HK-2 (cell line): Measurements from ENCODE around the gene NTM.

Experiments
- DNase-seq: peaks from one replicate; pipeline ENCODE4 v3.0.0-alpha.2; 2018; ENCODE audit not compliant: unreplicated experiment

Gene NTM

DNA sequence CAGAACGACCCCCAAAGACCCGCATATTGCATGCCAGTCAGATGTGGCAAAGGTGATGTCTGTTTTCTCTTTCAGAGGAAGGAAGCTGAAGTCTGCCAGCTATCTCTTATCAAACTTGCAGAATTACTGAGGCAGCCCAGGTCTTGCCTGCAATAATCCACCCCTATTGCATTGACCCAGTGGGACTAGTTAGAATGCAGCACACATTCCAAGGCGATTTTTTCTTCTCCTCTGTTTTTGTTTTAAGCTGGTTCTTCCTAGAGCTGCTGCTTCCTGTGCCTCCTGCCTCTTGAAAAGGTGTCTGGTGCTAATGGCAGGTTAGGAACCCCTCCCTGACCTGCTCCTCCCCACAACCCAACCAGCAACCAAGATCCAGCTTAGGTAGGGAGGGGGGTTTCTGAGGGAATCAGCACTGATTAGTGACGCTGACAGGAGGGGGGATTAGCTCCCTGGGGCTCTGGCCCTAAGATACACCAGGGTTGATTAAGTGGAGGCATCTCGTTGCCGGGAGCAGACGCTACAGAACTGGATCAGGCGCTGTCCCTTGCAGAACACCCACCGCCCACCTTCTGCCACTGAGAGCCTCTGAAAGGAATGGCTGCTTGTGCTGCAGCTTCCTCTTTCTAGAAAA is 2.8 kb downstream of the NTM start:
- DNase-seq = no peak

DNA sequence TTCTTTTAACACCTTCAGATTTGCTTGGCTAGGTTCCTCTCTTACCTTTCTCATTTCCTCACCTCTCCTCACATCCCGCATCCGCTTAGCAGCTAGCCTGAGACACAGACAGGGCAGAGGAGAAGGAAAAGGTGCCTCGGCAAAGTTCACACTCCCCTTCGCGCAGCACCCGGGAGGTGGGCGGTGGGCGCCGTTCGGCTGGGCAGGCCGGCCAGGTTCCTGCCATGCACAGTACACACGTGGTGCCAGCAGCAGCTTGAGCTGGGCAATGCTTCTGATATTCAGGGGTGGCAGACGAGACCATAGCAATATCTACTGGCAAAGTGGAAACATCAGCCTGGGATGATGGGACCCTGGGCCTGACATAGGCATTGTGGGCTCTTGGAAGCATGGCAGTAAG is 3.3 kb downstream of the NTM start:
- DNase-seq = no peak

DNA sequence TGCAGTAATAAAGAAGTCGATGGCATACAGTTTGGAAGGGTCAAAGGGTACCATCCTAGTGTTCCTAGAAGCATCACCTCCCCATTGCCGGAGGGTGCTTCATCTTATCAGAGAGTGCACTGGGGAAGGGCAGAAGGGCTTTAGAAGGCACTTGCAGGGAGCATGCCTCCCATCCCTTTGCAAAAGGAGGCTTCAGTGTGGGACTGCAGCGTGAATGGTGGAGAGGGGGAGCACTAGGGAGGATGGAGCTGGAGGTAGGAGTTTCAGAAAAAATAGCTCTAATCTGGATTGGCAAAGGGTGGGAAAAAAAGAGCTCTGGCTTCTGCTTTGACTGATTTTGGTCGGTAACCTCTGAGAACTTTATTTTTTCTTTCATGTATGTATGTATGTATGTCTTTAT is 5.0 kb downstream of the NTM start:
- DNase-seq = no peak

DNA sequence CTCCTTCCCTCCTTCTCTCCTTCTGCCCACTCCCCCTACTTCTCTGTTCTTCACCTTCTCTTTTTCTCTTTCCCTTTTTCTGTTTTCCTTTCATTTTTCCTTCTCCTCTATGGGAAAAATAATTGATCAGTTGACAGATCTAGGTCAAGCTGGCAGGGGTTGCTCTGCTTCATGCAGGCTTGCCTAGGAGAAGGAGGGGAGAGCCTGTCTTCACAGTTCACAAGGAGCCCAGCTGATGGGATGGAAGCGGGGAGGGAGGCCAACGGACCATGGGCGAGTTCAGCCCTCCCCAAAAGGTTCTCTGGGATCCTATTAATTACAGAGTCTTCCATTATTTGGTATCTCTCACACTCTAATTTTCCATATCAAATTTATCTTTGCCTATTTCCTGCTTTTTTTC is 5.5 kb downstream of the NTM start:
- DNase-seq = no peak

DNA sequence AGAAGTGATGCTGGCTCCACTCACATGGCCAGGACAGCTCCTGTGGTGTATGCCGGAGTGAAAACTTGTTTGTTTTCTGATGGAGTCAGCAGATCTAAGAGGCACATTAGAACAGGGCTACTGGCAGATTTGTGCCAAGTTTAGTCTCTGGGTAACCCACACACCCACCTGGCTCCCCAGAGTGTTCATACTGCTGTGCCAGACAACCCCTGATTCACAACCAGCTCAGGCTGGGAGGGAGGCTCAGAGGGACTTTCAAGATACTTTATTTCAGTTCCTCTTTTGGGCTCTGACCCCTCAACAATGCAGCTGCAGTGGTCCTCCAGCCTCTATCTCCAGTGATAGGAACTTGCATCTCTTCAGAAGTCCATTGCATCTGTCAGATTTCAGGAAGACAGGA is 8.5 kb downstream of the NTM start:
- DNase-seq = no peak

DNA sequence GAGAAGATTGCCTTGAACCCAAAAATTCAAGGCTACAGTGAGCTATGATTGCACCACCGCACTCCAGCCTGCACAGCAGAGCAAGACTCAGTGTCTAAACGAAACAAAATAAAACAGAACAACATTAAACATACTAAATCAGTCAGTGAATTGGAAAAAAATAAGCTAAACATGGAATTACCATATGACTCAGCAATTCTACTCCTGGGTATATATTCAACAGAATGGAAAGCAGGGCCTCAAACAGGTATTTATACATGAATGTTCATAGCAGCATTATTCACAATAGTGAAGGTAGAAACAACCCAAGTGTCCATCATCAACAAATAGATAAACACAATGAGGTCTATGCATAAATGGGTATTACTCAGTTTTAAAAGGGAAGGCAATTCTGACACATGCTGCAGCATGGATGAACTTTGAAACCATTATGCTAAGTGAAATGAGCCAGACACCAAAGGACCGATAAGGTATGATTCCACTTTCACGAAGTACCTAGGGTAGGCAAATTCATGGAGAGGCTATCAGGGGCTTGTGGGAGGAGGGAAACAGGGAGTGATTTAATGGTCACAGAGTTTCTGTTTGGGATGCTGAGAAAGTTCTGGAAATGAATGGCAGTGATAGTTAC is 15.5 kb downstream of the NTM start:
- DNase-seq = no peak

DNA sequence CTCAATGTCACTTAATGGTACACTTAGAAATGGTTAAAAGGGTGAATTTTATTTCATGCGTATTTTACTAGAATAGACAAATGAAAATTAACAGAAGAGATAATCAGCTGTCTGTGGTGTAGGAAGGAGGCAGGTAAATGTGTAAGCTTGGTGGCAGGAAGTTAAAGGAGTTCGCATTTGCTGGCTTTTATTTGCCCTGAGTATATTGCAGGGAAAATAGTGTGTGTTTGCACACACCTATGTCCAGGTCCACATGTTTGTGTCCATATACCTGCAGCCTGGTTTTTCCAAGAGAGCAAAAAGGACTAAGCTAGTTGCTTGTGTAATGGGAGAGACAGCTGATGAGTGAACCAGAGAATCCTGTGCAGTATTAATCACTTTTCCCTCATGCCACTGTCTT is 16.0 kb downstream of the NTM start:
- no peak for DNase-seq

DNA sequence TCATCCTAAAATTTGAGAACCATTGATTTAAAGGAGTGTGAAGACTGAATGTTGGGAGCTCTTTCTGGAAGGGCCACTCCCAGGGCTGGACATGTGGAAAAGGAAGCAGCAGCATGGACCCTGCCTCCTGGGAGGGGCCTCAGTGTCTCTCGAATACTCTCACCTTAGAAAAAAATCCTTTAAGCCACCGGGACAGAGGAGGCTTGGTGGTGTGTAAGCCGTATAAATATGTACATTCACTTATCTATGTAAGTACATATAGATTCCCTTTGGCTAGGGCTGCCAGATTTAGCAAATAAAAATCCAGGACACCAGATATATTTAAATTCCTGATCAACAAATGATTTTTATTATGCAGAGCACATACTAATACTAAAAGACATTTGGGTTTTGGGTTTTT is 17.6 kb downstream of the NTM start:
- DNase-seq = no peak

DNA sequence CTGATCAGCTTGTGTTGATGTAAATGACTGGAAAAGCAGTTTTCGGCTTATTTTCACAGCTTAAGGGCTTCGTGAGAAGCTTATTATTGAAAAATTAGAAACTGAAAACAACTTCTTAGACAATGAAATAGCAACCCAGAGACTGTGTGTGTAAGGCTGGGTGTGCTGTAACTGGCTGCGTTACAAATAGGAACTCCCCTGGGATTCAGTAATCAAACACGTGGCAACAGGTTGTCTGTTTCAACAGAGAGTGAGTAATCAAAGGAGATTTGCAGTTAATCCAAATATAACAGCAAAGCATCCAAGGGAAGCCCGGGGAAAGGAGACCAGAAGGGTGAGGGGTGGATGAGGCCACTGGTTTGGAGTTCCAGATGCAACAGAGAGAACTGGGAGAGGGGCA is 19.2 kb downstream of the NTM start:
- DNase-seq = no peak

DNA sequence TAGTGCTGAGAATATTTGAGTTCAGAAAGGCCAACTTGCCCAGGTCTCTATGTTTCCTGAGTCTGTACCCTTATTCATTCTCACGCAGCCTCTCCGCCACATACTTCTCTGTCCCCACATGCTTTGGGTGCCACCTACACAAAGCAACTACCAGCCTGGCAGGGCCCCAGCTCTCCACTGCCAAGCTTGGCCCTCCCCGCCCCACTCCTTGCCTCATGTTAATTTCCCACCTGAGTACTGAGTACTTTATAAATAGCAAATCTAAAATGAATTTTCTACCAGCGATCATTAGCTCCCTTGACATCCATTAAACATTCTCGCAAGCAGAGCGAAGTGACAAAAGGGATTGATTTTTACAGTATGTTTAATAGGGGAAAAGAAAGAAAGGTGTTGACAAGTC is 20.8 kb downstream of the NTM start:
- no peak for DNase-seq

DNA sequence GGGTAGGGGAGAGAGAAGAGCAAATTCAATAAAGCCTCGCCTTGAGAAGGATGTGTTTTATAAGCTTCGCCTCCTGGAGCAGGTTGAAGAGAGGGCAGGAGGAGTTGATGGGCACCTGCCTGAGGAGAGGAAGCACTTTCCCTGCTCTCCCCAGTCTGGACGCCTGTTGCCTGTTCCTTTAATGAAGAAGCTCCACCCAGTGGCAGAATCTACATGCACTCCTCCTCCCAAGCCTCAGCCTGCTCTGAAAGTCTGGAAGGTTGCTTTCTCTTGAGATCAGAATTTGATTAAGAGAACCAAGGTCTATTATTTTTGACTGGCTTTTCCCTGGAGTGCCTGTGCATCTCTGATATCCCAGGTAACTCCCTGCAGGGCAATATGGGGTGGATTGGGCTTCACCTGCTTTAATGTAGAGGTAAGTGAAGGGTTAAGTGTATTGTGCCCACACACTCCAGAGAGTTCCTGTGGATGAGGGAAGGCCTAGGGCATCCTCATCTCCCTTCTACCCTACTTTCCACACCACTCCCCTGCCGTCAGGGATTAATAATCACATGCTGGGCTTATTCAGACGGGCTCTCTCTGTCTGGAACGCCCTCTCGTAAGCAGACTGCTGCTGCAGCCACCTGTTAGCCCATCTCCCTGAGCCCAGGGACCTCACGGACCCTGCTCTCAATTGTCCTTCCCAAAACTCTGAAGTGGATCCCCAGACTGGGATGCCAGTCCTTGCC is 22.3 kb downstream of the NTM start:
- no peak for DNase-seq

DNA sequence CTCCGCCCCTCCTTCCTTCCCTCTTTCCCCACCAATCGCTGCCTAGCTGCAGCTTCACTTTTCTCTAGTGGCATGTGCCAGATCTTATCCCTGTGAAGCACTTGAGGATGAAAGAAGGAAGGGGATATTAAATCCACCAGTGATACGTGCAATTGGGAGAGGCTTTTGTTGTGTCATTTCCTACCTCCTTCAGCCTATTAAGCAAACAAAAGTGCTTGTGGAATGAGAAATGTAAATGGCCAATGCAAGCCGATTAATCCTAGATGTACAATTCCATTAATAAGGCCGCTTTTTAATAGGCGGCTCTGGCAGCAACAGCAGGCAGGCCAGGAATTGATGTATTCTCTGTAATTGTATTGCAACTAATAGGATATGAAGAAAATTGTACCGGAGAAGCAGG is 23.3 kb downstream of the NTM start:
- no peak for DNase-seq

DNA sequence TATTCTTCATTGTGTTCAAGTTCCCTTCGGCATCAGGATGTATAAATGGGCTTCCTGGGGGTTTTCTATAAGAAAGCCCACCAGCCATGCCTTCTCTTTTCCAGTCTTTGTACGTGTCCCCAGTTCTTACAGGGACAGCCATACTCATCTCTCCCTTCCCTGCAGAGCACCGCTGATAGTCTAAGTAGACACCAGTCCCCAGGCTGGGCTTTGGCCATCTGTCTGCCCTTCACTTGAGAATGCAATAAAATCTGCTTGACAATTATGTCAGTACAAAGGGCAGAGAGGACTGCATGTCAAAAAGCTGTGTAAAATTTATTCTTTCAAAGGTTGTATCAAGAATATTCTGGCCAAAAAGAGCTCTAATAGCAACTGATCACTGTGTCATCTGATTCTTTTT is 27.3 kb downstream of the NTM start:
- no peak for DNase-seq

DNA sequence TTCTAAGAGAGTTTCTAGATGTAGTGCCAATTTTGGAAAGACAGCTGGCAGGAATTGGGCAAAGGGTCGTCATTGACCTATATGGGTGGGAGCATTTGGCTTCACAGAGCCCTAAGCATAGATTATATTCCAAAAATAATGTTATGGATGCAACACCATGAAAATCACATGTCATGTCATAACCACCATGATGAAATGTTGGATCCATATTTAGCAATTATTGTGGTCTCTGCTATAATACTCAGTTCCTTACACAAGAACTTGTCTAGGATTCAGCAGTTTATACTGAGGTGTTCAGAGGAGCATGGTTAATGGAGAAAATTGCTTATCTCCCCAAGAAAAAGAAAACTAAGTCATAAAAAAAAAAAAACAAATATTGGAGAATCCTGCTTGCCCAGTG is 31.6 kb downstream of the NTM start:
- DNase-seq = no peak

DNA sequence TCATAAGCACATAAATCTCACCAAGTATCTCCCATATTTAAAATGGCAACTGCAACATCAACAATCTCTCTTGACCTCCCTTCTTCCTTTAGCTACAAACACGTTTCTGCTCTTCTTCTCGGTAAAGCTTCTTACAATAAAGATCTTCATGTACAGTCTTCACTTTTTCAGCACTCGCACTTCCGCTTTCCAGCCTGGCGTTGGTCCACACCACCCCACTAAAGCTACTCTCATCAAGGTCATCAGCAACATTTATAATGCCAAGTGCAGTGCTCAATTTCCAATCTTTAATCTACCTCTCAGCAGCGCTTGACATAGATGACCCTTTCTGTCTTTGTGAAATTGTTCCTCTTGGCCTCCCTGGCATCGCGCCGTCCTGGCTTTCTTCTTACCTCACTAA is 33.6 kb downstream of the NTM start:
- DNase-seq = no peak

DNA sequence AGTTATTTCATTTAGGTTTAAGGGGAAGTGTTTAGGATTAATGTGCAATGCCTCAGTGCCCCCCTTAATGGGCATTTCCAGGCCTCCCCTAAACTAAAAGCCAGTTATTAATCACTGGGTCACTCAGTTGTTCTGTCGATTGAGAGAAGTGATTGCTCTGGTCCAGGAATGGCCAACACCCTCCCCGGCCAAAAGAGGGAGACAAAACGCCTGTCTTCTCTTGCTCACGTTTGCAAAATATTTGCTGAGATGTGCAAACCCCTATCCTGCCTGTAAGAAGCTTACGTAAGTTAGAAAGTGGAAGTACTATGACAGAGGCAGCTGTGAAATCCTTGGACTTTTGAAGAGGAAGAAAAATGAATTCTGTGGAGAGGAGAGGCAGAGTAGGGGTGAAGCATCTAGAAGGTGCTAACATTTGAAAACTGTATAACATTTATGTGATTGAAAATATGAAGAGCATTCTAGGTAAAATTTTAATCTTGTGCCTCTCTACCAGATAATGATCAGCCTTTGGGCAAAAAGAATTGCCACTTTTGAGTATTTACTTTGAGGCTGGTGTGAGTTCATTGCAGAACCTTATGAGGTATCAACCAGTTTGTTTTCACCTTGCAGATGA is 37.7 kb downstream of the NTM start:
- DNase-seq = peak; percentile 6

DNA sequence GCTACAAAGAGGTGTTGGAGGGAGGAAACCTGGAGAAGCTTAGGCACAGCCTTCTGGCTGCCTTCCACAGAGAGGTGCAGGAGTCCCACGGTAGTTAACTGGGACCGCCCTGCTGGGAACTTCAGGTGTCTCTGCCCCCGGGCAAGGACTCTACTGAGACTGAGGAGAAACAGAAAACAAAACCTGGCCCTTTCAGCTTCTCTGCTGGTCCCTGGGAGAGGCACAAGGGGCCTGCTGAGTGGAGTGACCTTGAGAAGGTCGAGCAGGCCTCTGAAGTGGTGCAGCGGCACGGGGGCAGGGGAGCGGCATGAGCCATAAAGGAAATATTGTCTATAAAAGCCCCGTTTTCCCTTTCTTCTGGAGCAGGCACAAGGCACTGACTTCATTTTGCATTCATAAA is 38.9 kb downstream of the NTM start:
- DNase-seq = no peak

DNA sequence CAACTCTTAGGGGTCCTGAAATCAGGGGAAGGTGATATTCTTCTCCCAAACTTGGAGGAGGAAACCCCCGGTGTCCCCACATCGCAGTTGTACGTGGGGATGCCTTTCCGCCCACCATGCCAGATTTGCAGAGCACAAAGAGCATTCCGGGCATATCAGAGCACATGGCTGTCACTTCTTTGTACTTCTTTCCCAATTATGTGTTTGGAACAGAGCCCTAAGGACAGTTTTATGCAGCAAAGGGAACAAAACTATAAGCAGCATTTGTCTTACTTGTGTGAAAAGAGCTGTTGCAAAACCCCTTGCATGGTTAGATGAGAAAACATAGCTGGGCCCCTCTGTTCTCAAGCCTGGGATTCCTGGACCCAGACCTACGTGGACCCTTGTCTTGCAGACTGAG is 41.2 kb downstream of the NTM start:
- DNase-seq = no peak

DNA sequence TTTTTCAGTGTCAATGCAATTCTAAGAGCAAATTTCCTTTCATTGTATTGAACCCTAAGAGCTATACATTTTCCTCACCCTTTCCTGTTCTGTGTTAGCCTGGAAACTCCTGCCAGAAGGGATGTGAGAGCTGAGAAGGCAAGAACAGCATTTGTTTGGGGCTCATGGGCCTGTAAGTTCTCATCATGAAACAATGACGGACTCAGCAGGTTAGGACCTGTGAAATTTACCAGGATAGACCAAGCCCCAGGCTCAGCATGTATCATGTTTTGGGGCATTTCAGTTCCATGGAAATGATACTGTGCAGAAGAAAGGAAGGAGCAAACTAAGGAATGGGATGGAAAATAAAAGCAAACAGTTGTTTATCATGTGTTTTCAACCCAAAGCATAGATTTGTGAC is 41.6 kb downstream of the NTM start:
- DNase-seq = no peak

DNA sequence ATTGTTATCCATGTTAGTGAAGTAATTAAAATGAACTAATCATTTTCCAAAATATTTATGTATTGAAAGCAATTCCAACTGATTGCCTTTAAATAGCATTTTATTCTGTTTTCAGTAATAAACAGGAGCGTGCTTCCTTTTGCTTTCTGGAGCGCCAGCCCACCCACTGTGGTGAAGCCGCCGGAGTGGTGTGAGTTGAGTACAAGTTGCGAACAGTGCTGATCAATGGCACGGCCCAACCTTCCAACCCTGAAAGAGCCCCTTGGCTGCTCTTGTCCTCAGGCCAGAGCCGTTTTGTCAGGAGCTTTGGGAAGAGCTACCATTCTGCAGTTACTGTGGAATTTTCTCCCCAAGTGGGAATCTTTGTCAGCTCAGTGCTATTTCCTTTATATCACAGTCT is 42.8 kb downstream of the NTM start:
- no peak for DNase-seq

DNA sequence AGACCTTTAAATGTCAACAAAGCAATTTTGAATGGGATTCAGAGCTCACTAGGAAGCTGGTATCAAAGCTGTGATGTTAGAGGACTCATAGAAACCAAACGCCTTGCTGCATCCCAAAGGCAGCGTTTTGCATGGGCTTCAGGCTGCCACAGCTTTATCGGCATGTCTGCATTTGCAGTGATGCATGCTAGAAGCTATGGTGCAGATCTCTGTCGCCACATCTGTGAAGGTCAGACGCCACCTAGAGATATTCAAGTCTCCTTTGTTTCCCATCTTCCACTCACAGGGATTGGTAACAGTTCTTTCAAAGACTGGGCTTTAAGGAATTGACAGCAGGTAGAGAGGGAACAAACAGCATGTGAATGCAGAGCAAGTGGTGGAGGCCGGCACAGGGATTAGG is 47.8 kb downstream of the NTM start:
- no peak for DNase-seq

DNA sequence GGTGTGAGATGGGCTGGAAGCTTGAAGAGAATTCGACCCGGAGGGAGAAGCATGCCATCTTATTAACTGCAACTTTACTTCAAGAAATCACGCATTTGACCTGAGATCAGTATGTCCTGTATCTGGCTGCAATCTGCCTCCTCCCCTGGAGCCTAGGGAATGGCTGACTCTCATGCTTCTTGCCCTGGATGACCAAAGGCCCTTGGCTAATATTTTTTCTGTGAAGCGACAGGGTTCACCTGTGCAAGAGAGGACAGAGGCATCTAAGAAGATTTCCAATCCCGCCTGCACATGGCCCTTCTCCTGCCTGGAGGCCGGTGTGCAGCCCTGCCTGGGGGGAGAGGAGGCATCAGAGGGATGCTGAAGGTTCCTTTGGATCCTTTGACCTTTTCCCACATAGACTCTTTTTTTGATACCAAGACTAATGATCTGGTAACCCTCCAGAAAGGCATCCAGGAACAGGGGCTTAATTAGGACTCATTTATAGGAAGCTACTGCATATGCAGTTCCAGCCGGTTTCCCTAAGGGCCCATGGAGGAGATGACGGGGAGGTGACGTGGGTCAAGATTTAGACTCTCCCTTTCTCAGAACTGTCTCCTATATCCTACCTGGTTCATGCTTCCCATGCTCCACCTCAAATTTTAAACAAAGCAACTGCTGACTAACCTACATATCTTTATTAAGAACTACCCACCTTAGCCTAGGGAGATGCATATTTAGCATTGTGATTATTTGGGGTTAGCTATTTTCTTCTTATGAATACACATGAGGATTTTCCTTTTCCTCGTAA is 50.8 kb downstream of the NTM start:
- DNase-seq = no peak
